Neural cell (in vitro differentiated cells): ENCODE measurements around the gene GMDS.

ENCODE experiments used
- EZH2 ChIP-seq: fragments of 200-600, 300-800 bp; shearing (Covaris generic), sonication (generic); IDR thresholded peaks from 2 replicates; pipeline ENCODE4 v1.6.1; 2014; ENCODE audit warnings: antibody characterized with exemption, low read length, borderline replicate concordance, mild to moderate bottlenecking; ENCODE audit not compliant: insufficient read depth, poor library complexity, severe bottlenecking
- RAD21 ChIP-seq: fragments of 450-650 bp; conservative IDR thresholded peaks from 2 replicates; pipeline ENCODE4 v1.6.1; 2014; ENCODE audit warnings: antibody characterized with exemption, mild to moderate bottlenecking, moderate library complexity
- TF ChIP-seq, protein P1 (sequence below): fragments of 450-650 bp; IDR thresholded peaks from 2 replicates; pipeline ENCODE4 v1.5.1; 2014; ENCODE audit warnings: antibody characterized with exemption, mild to moderate bottlenecking, moderate library complexity; ENCODE audit not compliant: poor library complexity, severe bottlenecking
- TF ChIP-seq, protein P2 (sequence below): IDR thresholded peaks from 2 replicates; pipeline ENCODE4 v1.6.1; 2012; ENCODE audit warnings: borderline replicate concordance

DNA sequence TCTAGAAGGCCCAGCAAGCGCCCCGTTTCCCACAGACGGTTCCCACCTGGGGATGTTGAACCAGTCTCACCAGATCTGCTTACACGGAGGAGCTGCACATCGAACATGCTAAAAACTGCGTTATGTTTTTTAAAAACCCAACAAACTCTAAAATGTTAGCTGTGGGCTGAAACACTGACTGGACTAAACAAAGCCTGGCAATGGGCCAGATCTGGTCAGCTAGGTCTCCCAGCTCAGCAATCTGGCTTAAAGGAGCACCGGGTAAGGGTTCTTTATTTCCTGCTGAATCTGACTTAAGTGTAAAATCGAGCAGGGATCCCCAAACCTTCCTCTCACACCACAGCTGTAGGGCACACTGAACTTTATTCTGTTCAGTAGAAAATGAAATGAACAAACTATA is 478.8 kb downstream of the GMDS start:
- TF ChIP-seq, protein P1, sequence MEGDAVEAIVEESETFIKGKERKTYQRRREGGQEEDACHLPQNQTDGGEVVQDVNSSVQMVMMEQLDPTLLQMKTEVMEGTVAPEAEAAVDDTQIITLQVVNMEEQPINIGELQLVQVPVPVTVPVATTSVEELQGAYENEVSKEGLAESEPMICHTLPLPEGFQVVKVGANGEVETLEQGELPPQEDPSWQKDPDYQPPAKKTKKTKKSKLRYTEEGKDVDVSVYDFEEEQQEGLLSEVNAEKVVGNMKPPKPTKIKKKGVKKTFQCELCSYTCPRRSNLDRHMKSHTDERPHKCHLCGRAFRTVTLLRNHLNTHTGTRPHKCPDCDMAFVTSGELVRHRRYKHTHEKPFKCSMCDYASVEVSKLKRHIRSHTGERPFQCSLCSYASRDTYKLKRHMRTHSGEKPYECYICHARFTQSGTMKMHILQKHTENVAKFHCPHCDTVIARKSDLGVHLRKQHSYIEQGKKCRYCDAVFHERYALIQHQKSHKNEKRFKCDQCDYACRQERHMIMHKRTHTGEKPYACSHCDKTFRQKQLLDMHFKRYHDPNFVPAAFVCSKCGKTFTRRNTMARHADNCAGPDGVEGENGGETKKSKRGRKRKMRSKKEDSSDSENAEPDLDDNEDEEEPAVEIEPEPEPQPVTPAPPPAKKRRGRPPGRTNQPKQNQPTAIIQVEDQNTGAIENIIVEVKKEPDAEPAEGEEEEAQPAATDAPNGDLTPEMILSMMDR: no peak
- TF ChIP-seq, protein P2, sequence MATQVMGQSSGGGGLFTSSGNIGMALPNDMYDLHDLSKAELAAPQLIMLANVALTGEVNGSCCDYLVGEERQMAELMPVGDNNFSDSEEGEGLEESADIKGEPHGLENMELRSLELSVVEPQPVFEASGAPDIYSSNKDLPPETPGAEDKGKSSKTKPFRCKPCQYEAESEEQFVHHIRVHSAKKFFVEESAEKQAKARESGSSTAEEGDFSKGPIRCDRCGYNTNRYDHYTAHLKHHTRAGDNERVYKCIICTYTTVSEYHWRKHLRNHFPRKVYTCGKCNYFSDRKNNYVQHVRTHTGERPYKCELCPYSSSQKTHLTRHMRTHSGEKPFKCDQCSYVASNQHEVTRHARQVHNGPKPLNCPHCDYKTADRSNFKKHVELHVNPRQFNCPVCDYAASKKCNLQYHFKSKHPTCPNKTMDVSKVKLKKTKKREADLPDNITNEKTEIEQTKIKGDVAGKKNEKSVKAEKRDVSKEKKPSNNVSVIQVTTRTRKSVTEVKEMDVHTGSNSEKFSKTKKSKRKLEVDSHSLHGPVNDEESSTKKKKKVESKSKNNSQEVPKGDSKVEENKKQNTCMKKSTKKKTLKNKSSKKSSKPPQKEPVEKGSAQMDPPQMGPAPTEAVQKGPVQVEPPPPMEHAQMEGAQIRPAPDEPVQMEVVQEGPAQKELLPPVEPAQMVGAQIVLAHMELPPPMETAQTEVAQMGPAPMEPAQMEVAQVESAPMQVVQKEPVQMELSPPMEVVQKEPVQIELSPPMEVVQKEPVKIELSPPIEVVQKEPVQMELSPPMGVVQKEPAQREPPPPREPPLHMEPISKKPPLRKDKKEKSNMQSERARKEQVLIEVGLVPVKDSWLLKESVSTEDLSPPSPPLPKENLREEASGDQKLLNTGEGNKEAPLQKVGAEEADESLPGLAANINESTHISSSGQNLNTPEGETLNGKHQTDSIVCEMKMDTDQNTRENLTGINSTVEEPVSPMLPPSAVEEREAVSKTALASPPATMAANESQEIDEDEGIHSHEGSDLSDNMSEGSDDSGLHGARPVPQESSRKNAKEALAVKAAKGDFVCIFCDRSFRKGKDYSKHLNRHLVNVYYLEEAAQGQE: no peak
- no peak for TF ChIP-seq RAD21
- TF ChIP-seq EZH2: no peak
